GM23248 (cell line): ENCODE data around the gene TANGO6.

Source experiments
- EZH2 ChIP-seq: fragments of 200-600 bp; sonication (generic); IDR thresholded peaks from 2 replicates; pipeline ENCODE4 v1.6.1; 2018; ENCODE audit warnings: antibody characterized with exemption, mild to moderate bottlenecking; ENCODE audit not compliant: insufficient read depth, poor library complexity, severe bottlenecking
- EZH2phosphoT487 ChIP-seq: fragments of 200-600 bp; sonication (generic); IDR thresholded peaks from 2 replicates; pipeline ENCODE4 v1.6.1; 2018; ENCODE audit warnings: antibody characterized with exemption, moderate library complexity, mild to moderate bottlenecking, low read depth; ENCODE audit not compliant: insufficient read depth

GRCh38 chr16:69005641-69006355 is 162.5 kb downstream of the TANGO6 start:
- TF ChIP-seq EZH2 (no peak), EZH2phosphoT487 (no peak)
